ENCODE results near the gene STX17. TPM values are rescaled to one million over a fixed set of nuclear protein-coding genes. Genes with fewer than 3 reads are reported as not detected.

STX17 gene
- total RNA-seq, 1 donor from 2014 or later: 52.3 TPM

DNA sequence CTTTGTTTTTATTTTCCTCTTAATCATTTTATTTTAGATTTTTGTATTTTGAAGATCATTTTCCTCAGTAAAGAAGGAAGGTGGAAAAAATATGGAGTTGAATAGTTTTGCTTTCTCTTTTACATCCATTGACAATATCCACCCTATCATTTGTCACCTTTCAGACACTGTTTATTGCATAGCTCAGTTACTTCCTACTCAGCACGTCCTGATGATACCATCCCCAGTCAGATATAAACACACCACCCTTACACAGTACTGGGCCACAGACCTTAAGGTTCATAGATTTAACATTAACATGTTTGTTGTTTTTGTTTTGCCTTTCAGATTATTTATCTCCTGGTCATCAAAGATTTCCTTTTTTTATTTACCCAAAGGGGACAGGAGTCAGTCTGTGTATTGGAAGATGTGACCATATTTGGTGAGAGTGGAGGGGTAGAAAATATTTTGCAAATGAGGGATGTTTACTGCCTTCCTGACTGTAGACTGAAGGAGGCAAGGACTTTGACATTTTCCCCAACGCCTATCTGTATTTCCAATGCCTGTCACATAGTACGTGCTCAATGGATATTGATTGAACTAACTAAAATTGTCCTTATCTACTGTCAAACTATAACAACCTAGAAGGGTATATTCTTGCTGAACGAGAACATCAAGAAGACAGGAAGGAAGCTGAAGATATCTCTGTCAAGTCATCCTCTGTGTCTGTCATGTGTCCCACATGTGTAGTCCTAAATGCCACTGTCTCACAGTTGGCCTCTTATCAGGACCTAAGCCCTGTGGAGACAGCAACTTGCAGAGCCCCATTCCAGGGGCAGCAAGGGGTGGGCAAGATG lies 15.6 kb downstream of the STX17 start:
- Mint-ChIP-seq H3K9me3 (peaks cover 46% of the 10 kb centered on the region), H3K4me3 (no peak overlapping the region), H3K36me3 (peaks cover 78% of the 10 kb centered on the region), H3K27ac (no peak overlapping the region), H3K27me3 (ENCODE audit: low read depth) (no peaks in the 10 kb centered on the region), H3K4me1 (no peaks in the 10 kb centered on the region)
- TF ChIP-seq, protein P1, sequence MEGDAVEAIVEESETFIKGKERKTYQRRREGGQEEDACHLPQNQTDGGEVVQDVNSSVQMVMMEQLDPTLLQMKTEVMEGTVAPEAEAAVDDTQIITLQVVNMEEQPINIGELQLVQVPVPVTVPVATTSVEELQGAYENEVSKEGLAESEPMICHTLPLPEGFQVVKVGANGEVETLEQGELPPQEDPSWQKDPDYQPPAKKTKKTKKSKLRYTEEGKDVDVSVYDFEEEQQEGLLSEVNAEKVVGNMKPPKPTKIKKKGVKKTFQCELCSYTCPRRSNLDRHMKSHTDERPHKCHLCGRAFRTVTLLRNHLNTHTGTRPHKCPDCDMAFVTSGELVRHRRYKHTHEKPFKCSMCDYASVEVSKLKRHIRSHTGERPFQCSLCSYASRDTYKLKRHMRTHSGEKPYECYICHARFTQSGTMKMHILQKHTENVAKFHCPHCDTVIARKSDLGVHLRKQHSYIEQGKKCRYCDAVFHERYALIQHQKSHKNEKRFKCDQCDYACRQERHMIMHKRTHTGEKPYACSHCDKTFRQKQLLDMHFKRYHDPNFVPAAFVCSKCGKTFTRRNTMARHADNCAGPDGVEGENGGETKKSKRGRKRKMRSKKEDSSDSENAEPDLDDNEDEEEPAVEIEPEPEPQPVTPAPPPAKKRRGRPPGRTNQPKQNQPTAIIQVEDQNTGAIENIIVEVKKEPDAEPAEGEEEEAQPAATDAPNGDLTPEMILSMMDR (IDR thresholded peaks at IDR 0.05; ENCODE audit: unreplicated experiment): no peak
- DNase-seq (ENCODE audit: low spot score in 2 of 2, unreplicated experiment in 2 of 2): no peak

DNA sequence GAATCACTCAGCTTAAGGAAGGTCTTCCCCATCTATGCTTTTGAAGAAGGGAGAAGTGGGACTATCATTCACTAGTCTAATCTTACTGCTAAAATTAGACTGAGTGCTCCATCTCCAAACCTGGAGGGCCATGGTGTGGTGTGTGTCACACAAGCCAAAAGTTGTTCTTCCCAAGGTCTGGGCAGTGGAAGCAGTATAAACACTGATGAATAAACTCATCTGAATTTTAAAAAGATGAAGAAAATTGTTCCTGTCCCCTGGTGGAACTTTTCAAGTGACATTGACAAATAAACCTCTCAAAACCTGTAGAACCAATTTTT lies 16.2 kb downstream of the STX17 start:
- Mint-ChIP-seq H3K4me3 (no peak overlapping the region), H3K36me3 (peaks cover 74% of the 10 kb centered on the region), H3K9me3 (peaks cover 42% of the 10 kb centered on the region), H3K4me1 (no peaks in the 10 kb centered on the region), H3K27me3 (ENCODE audit: low read depth) (no peaks in the 10 kb centered on the region), H3K27ac (no peak overlapping the region)
- TF ChIP-seq, protein P1 (IDR thresholded peaks at IDR 0.05; ENCODE audit: unreplicated experiment): no peak
- no peak for DNase-seq (ENCODE audit: low spot score in 2 of 2, unreplicated experiment in 2 of 2)

DNA sequence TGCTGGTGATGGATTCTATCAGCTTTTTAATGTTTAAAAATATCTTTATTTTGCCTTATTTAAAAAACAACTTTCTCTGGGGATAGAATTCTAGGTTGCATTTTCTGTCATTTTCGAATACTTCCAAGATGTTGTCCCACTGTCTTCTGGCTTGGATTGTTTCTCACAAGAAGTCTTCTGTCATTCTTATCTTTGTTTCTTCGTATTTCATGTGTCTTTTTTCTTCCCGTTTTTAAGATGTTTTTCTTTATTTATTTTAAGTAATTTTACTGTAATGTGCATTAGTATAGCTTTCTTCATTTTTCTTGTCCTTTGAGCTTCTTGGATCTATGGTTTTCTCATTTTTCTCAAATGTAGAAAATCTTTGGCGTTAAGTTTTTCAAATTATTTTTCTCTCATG lies 19.1 kb downstream of the STX17 start:
- Mint-ChIP-seq H3K9me3 (peaks cover 42% of the 10 kb centered on the region), H3K36me3 (peaks cover 70% of the 10 kb centered on the region), H3K4me3 (no peak overlapping the region), H3K27me3 (ENCODE audit: low read depth) (no peaks in the 10 kb centered on the region), H3K4me1 (no peaks in the 10 kb centered on the region), H3K27ac (no peak overlapping the region)
- TF ChIP-seq, protein P1 (IDR thresholded peaks at IDR 0.05; ENCODE audit: unreplicated experiment): no peak
- no peak for DNase-seq (ENCODE audit: low spot score in 2 of 2, unreplicated experiment in 2 of 2)

DNA sequence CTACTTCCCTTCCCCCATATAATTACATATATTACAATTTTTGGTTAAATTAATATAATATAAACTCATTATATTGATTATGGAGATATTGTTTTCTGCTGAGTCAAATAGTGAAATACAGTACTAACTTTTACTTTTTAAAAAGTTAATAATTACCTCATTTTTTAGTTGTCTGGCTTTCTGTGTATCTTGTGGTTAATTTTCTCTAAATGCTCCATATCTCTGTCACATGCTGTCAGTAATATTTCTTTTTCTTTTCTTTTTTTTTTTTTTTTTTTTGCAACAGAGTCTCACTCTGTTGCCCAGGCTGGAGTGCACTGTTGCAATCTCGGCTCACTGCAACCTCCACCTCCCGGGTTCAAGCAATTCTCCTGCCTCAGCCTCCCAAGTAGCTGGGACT lies 23.2 kb downstream of the STX17 start:
- TF ChIP-seq, protein P1 (IDR thresholded peaks at IDR 0.05; ENCODE audit: unreplicated experiment): no peak
- H3K27ac Mint-ChIP-seq: no peak overlapping the region
- peaks cover 22% of the 10 kb centered on the region for H3K9me3 Mint-ChIP-seq

DNA sequence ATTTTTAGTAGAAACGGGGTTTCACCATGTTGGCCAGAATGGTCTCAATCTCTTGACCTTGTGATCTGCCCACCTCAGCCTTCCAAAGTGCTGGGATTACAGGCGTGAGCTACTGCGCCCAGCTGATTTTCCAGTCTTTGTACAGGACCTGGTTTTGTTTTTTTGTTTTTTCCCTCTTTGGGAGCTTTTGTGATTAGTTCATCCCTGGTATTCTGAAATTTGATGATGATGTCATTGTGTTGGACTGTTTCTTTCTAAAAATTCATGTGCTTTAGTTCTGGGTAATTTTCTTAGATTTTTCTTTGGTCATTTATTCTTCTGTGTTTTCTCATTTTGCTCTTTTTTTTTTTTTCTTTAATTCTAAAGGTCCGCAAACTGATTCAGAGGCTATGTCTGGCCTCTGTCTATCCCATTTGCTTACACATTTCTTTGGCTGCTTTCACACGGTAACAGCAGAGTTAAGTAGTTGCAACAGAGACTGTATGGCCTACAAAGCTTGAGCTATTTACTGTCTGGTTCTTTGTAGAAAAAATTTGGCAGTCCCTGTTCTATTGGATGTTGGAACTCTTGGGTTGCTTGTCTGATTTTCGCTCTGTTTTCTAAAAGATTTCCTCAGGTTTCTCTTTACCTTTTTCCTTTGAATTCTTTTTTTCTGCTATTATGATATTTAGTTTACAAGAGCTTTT lies 24.8 kb downstream of the STX17 start:
- Mint-ChIP-seq H3K27ac (no peak overlapping the region), H3K9me3 (peaks cover 16% of the 10 kb centered on the region), H3K36me3 (peaks cover 40% of the 10 kb centered on the region), H3K4me1 (no peaks in the 10 kb centered on the region), H3K27me3 (ENCODE audit: low read depth) (no peaks in the 10 kb centered on the region), H3K4me3 (no peak overlapping the region)
- TF ChIP-seq, protein P1 (IDR thresholded peaks at IDR 0.05; ENCODE audit: unreplicated experiment): no peak
- DNase-seq (ENCODE audit: low spot score in 2 of 2, unreplicated experiment in 2 of 2): no peak

More for the DNA sequence above, 23.2 kb downstream of the STX17 start:
- Mint-ChIP-seq H3K27me3 (ENCODE audit: low read depth) (no peaks in the 10 kb centered on the region), H3K4me3 (no peak overlapping the region), H3K36me3 (peaks cover 49% of the 10 kb centered on the region), H3K4me1 (no peaks in the 10 kb centered on the region)
- no peak for DNase-seq (ENCODE audit: low spot score in 2 of 2, unreplicated experiment in 2 of 2)
